SK-N-SH treated with all-trans-retinoic acid at 6 μM for 48 hours (cell line): ENCODE measurements around the gene PABPC1L.

ENCODE experiments used
- ATAC-seq: fragments of 200-7000 bp; cut with Tn5 transposase; 3 replicates; pipeline ENCODE4 v1.9.1; 2020; ENCODE audit warnings: mild to moderate bottlenecking, moderate library complexity
- ARNTL ChIP-seq: fragments of 450-650 bp; formaldehyde crosslinking; IDR thresholded peaks from 2 replicates; pipeline ENCODE4 v1.5.0; 2020; ENCODE audit warnings: low read depth, mild to moderate bottlenecking, moderate library complexity, borderline replicate concordance
- CSDC2 ChIP-seq: fragments of 250-450 bp; sonication (Bioruptor Pico); IDR thresholded peaks from 2 replicates; pipeline ENCODE4 v1.5.0; 2020; ENCODE audit warnings: mild to moderate bottlenecking, moderate library complexity
- CSRNP3 ChIP-seq: fragments of 250-450 bp; sonication (Bioruptor Pico); IDR thresholded peaks from 2 replicates; pipeline ENCODE4 v1.5.1; 2021; ENCODE audit warnings: mild to moderate bottlenecking, moderate library complexity
- GLIS3 ChIP-seq: fragments of 250-450 bp; sonication (Bioruptor Pico); IDR thresholded peaks from 2 replicates; pipeline ENCODE4 v1.5.0; 2020; ENCODE audit warnings: mild to moderate bottlenecking, moderate library complexity
- OSR1 ChIP-seq: fragments of 250-450 bp; sonication (Bioruptor Pico); IDR thresholded peaks from 2 replicates; pipeline ENCODE4 v1.8.0; 2022; ENCODE audit warnings: moderate library complexity, mild to moderate bottlenecking, inconsistent platforms
- POU6F1 ChIP-seq: fragments of 250-450 bp; sonication (Bioruptor Pico); IDR thresholded peaks from 2 replicates; pipeline ENCODE4 v1.8.0; 2021; ENCODE audit warnings: low read depth, mild to moderate bottlenecking, moderate library complexity, borderline replicate concordance
- PPARA ChIP-seq: fragments of 250-450 bp; sonication (Bioruptor Pico); IDR thresholded peaks from 2 replicates; pipeline ENCODE4 v1.5.0; 2020; ENCODE audit warnings: mild to moderate bottlenecking, borderline replicate concordance
- RARB ChIP-seq: fragments of 250-450 bp; sonication (Bioruptor Pico); IDR thresholded peaks from 2 replicates; pipeline ENCODE4 v1.8.0; 2021; ENCODE audit warnings: mild to moderate bottlenecking, moderate library complexity
- SNAI2 ChIP-seq: fragments of 250-450 bp; sonication (Bioruptor Pico); IDR thresholded peaks from 2 replicates; pipeline ENCODE4 v1.5.0; 2020; ENCODE audit warnings: mild to moderate bottlenecking, moderate library complexity
- TCF4 ChIP-seq: fragments of 250-450 bp; sonication (Bioruptor Pico); IDR thresholded peaks from 2 replicates; pipeline ENCODE4 v1.8.0; 2021; ENCODE audit warnings: mild to moderate bottlenecking, moderate library complexity, borderline replicate concordance
- TOX ChIP-seq: fragments of 250-450 bp; sonication (Bioruptor Pico); IDR thresholded peaks from 2 replicates; pipeline ENCODE4 v1.8.0; 2021; ENCODE audit warnings: mild to moderate bottlenecking, moderate library complexity, borderline replicate concordance
- ZC3H10 ChIP-seq: fragments of 250-450 bp; sonication (Bioruptor Pico); IDR thresholded peaks from 2 replicates; pipeline ENCODE4 v1.5.1; 2021; ENCODE audit warnings: mild to moderate bottlenecking, moderate library complexity
- ZFP3 ChIP-seq: fragments of 250-450 bp; sonication (Bioruptor Pico); IDR thresholded peaks from 2 replicates; pipeline ENCODE4 v1.5.0; 2020; ENCODE audit warnings: mild to moderate bottlenecking, moderate library complexity
- ZFP30 ChIP-seq: fragments of 450-650 bp; formaldehyde crosslinking; IDR thresholded peaks from 2 replicates; pipeline ENCODE4 v1.5.0; 2022; ENCODE audit warnings: mild to moderate bottlenecking, moderate library complexity
- ZNF565 ChIP-seq: fragments of 450-650 bp; formaldehyde crosslinking; conservative IDR thresholded peaks from 2 replicates; pipeline ENCODE4 v1.5.0; 2020; ENCODE audit warnings: low read depth, mild to moderate bottlenecking, moderate library complexity
- ZNF70 ChIP-seq: fragments of 450-650 bp; formaldehyde crosslinking; IDR thresholded peaks from 2 replicates; pipeline ENCODE4 v1.5.0; 2020; ENCODE audit warnings: mild to moderate bottlenecking, moderate library complexity
- ZNF8 ChIP-seq: fragments of 450-650 bp; formaldehyde crosslinking; IDR thresholded peaks from 2 replicates; pipeline ENCODE4 v1.5.0; 2020; ENCODE audit warnings: mild to moderate bottlenecking, moderate library complexity
- TF ChIP-seq, protein P1 (sequence below): fragments of 250-450 bp; sonication (Bioruptor Pico); IDR thresholded peaks from 2 replicates; pipeline ENCODE4 v1.8.0; 2020; ENCODE audit warnings: mild to moderate bottlenecking, moderate library complexity, borderline replicate concordance
- TF ChIP-seq, protein P2 (sequence below): fragments of 250-450 bp; sonication (Bioruptor Pico); IDR thresholded peaks from 2 replicates; pipeline ENCODE4 v1.5.1; 2020; ENCODE audit warnings: low read depth, mild to moderate bottlenecking, moderate library complexity
- TF ChIP-seq, protein P3 (sequence below): fragments of 250-450 bp; sonication (Bioruptor Pico); IDR thresholded peaks from 2 replicates; pipeline ENCODE4 v1.5.0; 2020; ENCODE audit warnings: mild to moderate bottlenecking, moderate library complexity

Gene PABPC1L

GRCh38 chr20:44950368-44950767 is 40.5 kb downstream of the PABPC1L start:
- TF ChIP-seq RARB (CRISPR knock-in tag) (no peak), PPARA (CRISPR knock-in tag) (no peak), TCF4 (CRISPR knock-in tag) (no peak), OSR1 (no peak), GLIS3 (CRISPR knock-in tag) (no peak)
- TF ChIP-seq, all 23 proteins: peak for 0
- no peak for ATAC-seq

DNA sequence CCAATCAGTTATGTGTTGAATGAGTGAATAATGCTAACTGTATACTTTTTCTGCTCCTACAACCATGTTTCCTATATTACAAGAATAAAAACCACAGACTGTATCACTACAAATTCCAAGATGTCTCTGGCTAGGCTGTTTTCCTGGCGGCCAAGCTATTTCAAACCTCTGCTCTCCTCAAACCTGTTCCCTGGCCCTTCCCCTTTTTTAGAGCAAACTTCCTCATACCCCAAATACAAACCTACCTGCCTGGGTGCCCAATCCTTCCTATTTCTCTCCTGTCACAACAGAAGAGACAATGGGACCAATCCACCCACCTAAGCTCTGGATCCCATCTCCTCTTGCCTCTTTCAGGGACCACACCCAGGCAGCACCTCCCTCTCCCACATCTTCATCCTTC is 42.9 kb downstream of the PABPC1L start:
- TF ChIP-seq, protein P1, sequence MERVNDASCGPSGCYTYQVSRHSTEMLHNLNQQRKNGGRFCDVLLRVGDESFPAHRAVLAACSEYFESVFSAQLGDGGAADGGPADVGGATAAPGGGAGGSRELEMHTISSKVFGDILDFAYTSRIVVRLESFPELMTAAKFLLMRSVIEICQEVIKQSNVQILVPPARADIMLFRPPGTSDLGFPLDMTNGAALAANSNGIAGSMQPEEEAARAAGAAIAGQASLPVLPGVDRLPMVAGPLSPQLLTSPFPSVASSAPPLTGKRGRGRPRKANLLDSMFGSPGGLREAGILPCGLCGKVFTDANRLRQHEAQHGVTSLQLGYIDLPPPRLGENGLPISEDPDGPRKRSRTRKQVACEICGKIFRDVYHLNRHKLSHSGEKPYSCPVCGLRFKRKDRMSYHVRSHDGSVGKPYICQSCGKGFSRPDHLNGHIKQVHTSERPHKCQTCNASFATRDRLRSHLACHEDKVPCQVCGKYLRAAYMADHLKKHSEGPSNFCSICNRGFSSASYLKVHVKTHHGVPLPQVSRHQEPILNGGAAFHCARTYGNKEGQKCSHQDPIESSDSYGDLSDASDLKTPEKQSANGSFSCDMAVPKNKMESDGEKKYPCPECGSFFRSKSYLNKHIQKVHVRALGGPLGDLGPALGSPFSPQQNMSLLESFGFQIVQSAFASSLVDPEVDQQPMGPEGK: no peak
- TF ChIP-seq ZNF70 (CRISPR knock-in tag): no peak
- no peak for TF ChIP-seq OSR1
- TF ChIP-seq TCF4 (CRISPR knock-in tag): no peak
- no peak for ATAC-seq

- TF ChIP-seq, protein P2, sequence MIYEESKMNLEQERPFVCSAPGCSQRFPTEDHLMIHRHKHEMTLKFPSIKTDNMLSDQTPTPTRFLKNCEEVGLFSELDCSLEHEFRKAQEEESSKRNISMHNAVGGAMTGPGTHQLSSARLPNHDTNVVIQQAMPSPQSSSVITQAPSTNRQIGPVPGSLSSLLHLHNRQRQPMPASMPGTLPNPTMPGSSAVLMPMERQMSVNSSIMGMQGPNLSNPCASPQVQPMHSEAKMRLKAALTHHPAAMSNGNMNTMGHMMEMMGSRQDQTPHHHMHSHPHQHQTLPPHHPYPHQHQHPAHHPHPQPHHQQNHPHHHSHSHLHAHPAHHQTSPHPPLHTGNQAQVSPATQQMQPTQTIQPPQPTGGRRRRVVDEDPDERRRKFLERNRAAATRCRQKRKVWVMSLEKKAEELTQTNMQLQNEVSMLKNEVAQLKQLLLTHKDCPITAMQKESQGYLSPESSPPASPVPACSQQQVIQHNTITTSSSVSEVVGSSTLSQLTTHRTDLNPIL (CRISPR knock-in tag): no peak
- TF ChIP-seq GLIS3 (CRISPR knock-in tag): no peak
- TF ChIP-seq ZC3H10 (CRISPR knock-in tag): no peak
- TF ChIP-seq PPARA (CRISPR knock-in tag): no peak
- TF ChIP-seq, protein P1: no peak
- no peak for TF ChIP-seq TOX (CRISPR knock-in tag)
- no peak for TF ChIP-seq ZNF8 (CRISPR knock-in tag)
- no peak for TF ChIP-seq POU6F1 (CRISPR knock-in tag)
- TF ChIP-seq ARNTL (CRISPR knock-in tag): no peak
- TF ChIP-seq ZFP30: no peak
- TF ChIP-seq ZFP3 (CRISPR knock-in tag): no peak
- no peak for TF ChIP-seq ZNF565 (CRISPR knock-in tag)
- no peak for TF ChIP-seq SNAI2 (CRISPR knock-in tag)
- TF ChIP-seq CSDC2 (CRISPR knock-in tag): no peak
- no peak for TF ChIP-seq TCF4 (CRISPR knock-in tag)
- TF ChIP-seq, protein P3, sequence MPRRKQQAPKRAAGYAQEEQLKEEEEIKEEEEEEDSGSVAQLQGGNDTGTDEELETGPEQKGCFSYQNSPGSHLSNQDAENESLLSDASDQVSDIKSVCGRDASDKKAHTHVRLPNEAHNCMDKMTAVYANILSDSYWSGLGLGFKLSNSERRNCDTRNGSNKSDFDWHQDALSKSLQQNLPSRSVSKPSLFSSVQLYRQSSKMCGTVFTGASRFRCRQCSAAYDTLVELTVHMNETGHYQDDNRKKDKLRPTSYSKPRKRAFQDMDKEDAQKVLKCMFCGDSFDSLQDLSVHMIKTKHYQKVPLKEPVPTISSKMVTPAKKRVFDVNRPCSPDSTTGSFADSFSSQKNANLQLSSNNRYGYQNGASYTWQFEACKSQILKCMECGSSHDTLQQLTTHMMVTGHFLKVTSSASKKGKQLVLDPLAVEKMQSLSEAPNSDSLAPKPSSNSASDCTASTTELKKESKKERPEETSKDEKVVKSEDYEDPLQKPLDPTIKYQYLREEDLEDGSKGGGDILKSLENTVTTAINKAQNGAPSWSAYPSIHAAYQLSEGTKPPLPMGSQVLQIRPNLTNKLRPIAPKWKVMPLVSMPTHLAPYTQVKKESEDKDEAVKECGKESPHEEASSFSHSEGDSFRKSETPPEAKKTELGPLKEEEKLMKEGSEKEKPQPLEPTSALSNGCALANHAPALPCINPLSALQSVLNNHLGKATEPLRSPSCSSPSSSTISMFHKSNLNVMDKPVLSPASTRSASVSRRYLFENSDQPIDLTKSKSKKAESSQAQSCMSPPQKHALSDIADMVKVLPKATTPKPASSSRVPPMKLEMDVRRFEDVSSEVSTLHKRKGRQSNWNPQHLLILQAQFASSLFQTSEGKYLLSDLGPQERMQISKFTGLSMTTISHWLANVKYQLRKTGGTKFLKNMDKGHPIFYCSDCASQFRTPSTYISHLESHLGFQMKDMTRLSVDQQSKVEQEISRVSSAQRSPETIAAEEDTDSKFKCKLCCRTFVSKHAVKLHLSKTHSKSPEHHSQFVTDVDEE (CRISPR knock-in tag): no peak
- TF ChIP-seq CSRNP3: no peak
- TF ChIP-seq RARB (CRISPR knock-in tag): no peak
- ATAC-seq: no peak
These were observed 44.4 kb downstream of the PABPC1L start for GRCh38 chr20:44954211-44954610.
